A673 (cell line): ENCODE data around the gene PELI1.

ENCODE experiments used
- EZH2 ChIP-seq: fragments of 200-600 bp; sonication (generic); IDR thresholded peaks from 2 replicates; pipeline ENCODE4 v1.6.1; 2017; ENCODE audit warnings: borderline replicate concordance, low read depth, mild to moderate bottlenecking, mixed read lengths, antibody characterized with exemption, low read length; ENCODE audit not compliant: poor library complexity, severe bottlenecking
- TF ChIP-seq, protein P1 (sequence below): fragments of 300-800, 200-600 bp; sonication (generic); conservative IDR thresholded peaks from 2 replicates; pipeline ENCODE4 v1.5.1; 2017; ENCODE audit warnings: low read depth, mild to moderate bottlenecking, antibody characterized with exemption, low read length, moderate library complexity, mixed read lengths

DNA sequence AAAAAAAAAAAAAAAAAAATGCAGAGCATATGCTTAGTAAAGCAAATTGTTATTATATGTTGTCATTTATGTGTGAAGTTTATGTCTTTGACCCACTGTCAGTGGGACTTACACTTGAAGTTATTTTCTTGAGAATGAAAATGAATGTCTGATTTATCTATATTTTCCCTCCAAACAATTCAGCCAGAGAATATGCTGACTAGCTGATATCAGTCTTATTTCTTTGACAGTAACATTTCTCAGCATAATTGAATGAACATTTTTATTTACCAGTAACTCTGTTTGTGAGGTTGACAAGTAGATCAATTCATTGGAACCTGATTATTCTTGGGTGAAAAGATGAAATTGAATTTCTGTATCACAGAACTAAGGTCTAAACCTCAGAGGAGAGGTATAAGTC is 85.0 kb downstream of the PELI1 start:
- TF ChIP-seq, protein P1, sequence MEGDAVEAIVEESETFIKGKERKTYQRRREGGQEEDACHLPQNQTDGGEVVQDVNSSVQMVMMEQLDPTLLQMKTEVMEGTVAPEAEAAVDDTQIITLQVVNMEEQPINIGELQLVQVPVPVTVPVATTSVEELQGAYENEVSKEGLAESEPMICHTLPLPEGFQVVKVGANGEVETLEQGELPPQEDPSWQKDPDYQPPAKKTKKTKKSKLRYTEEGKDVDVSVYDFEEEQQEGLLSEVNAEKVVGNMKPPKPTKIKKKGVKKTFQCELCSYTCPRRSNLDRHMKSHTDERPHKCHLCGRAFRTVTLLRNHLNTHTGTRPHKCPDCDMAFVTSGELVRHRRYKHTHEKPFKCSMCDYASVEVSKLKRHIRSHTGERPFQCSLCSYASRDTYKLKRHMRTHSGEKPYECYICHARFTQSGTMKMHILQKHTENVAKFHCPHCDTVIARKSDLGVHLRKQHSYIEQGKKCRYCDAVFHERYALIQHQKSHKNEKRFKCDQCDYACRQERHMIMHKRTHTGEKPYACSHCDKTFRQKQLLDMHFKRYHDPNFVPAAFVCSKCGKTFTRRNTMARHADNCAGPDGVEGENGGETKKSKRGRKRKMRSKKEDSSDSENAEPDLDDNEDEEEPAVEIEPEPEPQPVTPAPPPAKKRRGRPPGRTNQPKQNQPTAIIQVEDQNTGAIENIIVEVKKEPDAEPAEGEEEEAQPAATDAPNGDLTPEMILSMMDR = no peak
- TF ChIP-seq EZH2 = no peak
